Stimulated activated CD4-positive, alpha-beta T cell treated with anti-CD3 and anti-CD28 coated beads, Interleukin-2, amount 100 ng/mL, for 4 hours (primary cell): ENCODE data around the gene IL17B.
A peak's percentile ranks its signal among the peaks of the same experiment; 100 is the strongest.
"Not testable (repeated sequence)": the region's sequence is repeated elsewhere in the genome, so short reads cannot be mapped to it uniquely, and the experiment has no call there.

Experiments
- DNase-seq: peaks from one replicate; pipeline ENCODE4 v3.0.0-alpha.2; 2020; ENCODE audit warnings: low read depth

Gene IL17B

DNA sequence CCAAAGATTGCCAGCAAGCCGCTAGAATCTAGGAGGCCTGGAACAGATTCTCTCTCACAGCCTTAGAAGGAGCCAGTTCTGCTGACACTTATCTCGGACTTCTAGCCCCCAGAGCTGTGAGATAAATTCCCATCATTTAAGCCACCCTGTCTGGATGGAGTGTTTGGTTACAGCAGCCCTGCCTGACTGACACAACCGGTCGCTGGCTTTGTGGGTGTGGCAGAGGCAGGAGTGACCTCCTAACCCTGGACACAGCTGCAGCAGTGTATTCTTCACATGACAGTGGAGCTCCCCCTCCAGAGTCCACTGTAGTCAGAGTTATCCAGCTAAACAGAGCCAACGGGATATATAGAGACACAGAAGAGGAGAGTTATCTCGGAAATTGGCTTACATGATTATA is 21.2 kb upstream of the IL17B start:
- no peak for DNase-seq

- no peak for DNase-seq
These were observed 20.7 kb upstream of the IL17B start for GRCh38 chr5:149399775-149400174.

GRCh38 chr5:149398747-149399266 is 19.7 kb upstream of the IL17B start:
- DNase-seq = not testable (repeated sequence)

DNA sequence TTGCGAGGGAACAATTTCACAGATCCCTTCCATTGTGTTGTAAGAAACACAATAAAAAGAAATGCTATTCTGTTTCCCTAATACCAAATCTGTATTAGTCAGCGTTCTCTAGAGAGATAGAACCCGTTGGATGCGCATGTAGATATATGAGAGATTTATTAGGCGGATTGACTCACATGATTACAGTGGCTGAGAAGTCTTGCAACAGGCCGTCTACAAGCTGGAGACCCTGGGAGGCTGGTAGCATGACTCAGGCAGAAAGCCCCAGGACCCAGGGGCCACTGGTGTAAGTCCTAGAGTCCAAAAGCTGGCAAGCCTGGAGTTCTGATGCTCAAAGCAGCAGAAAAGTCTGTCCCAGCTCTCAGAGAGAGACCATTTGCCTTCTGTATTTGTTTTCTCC is 18.4 kb upstream of the IL17B start:
- no peak for DNase-seq

GRCh38 chr5:149394996-149395395 is 15.9 kb upstream of the IL17B start:
- not testable (repeated sequence) for DNase-seq

GRCh38 chr5:149392718-149393117 is 13.6 kb upstream of the IL17B start:
- DNase-seq = no peak

DNA sequence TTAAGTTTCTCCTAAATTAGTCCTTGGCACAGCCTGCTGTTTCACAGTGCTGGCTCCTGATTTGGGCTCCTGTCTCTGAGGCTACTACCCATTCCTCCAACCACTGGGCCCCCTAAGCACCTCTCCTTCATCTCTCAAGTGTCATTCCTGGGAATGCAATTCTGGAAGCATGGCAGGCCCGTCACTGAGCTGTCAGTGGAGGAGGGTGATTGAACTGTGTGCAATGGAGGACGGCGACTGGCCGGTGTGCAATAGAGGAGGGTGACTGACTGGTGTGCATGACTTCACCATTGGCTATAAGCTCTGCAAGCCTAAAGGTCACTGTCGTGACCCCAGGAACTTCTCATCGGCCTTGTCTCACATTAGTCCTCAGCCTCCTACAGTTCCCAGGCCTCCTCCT is 12.4 kb upstream of the IL17B start:
- no peak for DNase-seq

DNA sequence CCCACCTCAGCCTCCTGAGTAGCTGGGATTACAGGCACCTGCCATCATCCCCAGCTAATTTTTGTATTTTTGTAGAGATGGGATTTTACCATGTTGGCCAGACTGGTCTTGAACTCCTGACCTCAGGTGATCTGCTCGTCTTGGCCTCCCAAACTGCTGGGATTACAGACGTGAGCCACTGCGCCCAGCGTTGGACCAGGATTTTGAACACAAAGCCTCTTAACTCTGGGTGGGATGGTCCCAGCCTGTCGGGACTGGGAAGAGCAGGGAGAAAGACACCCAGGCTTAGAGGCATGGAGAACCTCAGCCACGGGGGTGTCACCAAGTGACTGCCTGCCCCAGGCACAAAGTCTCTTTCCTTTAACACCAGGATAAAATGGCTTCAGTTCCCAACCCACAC is 12.0 kb upstream of the IL17B start:
- not testable (repeated sequence) for DNase-seq

DNA sequence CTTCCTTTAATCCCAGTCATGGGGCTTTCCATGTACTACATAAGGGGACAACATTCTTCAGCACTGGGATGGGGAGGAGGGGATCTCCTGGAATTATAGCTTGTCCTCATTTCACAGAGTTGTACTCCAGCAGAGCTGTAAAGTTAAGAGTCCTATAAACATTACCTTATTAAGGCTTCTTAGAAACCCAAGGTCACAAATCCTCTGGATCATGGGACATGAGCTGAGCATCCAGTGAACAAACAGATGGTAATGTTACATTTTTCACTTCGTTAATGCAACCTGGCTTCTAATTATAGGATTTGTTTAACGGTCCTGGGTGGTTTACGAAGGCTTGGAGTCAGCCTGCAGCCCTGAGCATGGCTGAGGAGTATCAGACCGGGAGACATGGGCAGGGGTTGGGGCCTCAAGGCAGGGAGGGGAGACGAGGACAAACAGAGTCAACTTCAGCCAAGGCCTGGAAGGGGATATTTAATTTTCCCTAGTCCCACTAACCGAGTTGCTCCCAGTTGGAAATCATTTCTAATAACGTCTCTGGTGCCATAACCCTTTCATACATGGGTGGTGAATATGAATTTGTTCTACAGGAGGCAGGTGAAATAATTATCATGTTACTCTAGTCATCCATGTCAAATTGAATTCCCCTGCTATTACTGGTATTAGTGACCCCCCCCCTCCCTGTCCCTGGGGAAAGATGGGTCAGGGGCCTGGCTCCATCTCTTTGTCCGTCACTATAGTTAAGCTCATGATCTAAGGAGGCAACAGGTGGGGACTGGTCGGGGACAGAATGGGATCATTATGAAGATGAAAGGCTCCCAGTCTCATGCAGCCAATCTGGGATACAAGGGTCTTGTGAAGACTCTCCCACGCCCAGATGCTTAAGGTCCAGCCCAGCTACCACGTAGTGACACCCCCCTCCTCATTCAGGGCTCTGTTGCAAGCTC is 10.7 kb upstream of the IL17B start:
- no peak for DNase-seq

- DNase-seq = no peak
These were observed 9.6 kb upstream of the IL17B start for GRCh38 chr5:149388498-149389190.

DNA sequence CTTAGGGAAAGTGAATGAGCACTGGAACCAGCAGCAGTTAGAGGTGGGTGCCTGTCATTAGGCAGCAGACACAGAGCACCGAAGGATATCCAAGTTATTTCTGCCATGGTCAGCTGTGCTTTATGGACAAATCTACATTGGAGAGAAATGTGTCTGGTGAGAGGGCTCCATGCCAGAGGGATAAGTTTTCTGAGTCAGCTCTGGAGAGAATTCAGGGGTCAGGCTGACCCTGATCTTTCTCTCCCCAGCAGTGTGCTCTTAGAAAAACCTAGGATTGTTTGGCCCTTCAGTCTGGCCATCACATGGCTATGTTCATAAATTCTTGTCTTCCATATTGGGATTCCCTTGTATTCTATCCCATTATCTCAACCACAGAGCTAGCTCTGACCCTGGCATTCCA is 8.9 kb upstream of the IL17B start:
- no peak for DNase-seq

- no peak for DNase-seq
These were observed 8.1 kb upstream of the IL17B start for GRCh38 chr5:149387081-149387631.

DNA sequence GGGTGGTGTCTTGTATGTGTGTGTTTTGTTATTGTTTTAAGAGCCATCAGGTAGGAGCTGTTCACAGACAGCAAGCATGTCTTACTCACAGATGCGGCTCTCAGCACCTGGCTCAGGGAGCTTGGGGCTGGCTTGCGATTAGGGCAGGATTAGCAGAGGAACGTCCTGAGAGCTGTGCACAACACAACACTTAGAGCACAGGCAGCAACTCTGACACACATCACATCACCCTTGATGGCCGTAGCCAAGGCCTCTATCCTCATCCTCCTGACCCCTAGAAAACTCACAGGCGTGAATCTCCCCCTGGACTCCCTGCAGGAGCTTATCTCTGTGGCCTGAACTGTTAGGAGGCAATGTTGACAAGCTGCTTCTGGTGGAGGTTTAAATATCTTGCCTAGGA is 7.1 kb upstream of the IL17B start:
- no peak for DNase-seq

DNA sequence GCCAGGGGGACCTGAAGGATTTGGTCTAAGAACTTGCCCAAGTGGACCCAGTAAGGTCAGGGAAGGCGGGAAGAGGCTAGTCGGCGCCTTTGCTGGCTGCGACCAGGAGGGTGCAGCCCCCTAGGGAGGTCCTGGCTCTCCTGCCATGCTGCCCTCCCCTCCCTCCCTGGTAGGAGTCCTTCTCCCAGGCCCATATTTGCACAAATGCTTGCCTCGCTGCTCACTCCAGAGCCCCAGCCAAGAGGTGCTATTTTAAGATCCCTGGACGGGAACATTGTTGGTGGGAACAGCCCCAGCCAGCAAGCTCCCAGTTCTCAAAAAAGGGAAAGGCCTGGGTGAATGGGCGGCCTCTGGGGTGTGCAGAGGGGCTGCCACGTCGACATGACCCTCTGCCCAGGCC is 4.3 kb upstream of the IL17B start:
- no peak for DNase-seq

- no peak for DNase-seq
These were observed 3.6 kb upstream of the IL17B start for GRCh38 chr5:149382517-149383220.

DNA sequence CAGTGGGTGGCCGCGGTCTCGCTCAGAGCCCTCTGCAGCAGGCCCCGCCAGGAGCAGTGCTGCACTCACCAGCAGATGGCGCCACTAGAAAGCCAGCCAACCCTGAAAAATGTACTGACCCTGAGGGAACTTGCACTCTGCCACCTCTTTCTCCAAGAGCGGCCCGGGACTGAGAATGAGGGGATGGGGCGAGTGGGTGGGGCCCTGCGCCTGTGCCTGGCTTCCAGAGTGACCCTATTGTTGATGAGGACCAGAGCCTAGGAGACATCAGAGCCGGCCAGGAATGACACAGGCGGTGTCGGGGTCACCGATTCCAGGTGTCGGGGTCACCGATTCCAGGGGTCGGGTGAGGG is 2.9 kb upstream of the IL17B start:
- peak; percentile 53 for DNase-seq

DNA sequence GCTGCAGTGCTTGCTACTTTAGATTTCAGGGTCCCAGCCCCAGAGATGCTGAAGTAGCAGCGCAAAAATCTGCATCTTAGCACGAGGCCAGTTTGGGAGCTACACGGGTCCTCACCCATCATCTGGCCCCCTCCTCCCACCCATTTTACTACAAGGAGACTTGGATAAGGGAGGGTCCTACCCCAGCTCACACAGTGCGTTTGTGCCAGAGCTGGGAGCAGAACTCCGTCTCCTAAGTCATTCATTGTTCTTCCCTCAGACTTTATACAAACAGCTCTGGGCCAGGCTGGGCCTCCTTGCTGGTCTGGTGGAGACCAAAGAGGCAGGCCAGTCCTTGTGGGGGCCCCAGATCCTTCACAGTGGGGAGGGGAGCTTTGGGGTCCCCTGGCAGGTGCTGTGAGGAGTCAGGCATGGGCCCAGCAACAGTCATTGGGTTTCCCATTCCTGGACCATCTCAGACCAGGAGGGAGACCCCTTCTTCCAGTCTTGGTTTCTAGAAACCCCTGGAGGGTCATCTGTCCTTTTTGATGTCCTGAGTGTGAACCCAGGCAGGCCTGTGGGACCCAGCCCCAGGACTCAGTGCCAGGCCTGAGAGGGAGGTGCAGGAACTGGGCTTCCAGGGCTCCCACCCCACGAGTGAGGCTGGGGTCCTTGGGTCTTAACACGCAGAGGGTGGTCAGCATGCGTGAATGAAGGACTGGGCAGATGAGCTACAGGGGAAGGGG is 2.3 kb upstream of the IL17B start:
- no peak for DNase-seq

DNA sequence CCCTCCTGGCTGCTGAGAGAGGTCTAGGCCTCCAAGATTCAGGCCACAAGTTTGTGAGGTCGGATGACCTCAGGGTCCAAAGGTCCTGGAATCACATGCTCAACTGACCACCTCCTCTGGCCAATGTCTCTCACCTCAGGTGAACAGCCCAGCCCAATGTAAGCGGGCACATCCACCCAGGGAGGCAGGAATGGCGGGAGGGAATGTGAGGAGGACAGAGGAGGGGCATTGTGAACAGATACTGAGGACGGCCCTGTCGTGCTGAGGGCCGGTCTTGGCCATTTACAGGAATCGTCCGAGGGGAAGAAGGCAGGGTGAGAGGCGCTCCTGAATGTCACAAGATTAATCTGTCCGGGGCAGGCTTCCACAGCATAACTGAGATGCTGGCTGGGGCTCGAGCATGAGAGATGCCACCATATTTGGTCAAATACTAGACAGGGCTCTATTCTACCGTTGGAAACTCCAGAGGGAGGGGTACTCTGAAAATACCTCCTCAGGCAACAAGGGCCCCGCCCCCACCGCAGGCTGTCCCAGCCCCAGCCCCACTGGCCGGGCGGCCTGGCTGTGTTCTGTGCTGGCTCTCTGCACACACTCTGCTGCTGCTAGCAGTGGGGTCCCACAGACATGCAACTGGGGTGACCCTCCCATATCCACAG is 1.5 kb upstream of the IL17B start:
- DNase-seq = no peak

DNA sequence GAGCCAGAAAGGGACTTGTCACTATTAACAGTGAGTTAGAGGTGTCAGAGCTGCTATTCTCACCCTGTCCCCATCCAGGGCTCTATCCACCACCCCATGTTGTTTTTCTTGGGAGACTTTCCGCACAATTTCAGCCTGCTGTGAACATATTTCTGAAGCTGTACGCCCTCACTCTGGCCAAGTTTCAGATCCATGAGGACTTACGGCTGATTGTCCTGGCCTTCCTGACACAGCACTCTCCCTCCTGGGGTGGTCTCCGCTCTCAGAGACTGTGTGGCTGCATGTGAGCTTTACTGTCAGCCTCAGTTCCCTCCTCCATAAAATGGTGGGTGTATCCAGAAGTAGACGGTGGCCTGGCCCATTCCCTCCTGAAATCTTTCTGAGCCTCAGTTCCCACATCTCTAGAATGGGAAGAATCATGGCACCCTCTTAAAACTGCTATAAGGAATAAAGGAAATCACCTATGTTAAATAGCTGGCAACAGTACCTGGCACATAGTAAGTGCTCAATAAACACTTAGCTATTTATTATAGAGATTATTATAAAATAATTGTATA is 804 bp upstream of the IL17B start:
- DNase-seq = no peak

DNA sequence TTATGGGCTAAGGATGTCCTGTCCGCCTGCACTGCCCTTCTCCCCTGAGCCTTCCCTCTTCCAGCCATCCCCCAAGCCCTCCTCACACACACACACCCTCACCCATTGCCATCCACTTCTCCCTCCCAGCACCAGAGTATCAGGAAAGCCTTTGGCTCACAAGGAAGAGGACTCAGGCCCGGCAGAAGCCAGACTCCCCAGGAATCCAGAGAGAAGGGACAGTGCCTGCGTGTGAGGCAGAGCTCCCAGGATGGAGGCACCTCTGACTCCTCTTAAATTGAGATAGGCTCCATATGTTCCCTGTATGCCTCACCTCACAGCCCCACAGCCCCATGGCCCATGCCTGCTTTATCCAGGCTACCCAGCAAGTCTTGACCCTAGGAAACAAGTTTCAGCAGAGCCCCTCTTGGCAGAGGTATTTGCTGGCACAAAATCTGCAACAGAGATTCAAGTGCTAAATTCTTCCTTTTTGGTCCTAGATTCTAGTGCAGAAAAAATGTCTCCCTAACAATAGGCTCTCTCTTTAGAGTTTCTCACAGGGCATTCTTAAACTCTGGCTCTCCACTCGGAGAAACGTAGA is 761 bp downstream of the IL17B start:
- no peak for DNase-seq
